Left ventricle myocardium inferior (tissue), 1 donor: ENCODE data around the gene ANK3. TPM values are rescaled to one million over a fixed set of nuclear protein-coding genes. Genes with fewer than 3 reads are reported as not detected.
A peak's percentile ranks its signal among the peaks of the same experiment; 100 is the strongest.

Experiments used
- DNase-seq: peaks from one replicate; pipeline ENCODE4 v3.0.0-alpha.2; 2020
- H3K27ac ChIP-seq: fragments of 200-600 bp; replicated peaks from 2 replicates; pipeline ENCODE4 v1.8.0; 2021
- H3K27me3 ChIP-seq: fragments of 200-600 bp; 2 replicates; pipeline ENCODE4 v1.8.0; 2021; ENCODE audit warnings: low read depth
- H3K36me3 ChIP-seq: fragments of 200-600 bp; 2 replicates; pipeline ENCODE4 v1.8.0; 2021
- H3K4me1 ChIP-seq: fragments of 200-600 bp; 2 replicates; pipeline ENCODE4 v1.8.0; 2021
- H3K4me3 ChIP-seq: fragments of 200-600 bp; 2 replicates; pipeline ENCODE4 v1.8.0; 2021; ENCODE audit warnings: mild to moderate bottlenecking, moderate library complexity
- H3K9me3 ChIP-seq: fragments of 200-600 bp; replicated peaks from 2 replicates; pipeline ENCODE4 v1.8.0; 2021
- CTCF ChIP-seq: fragments of 200-600 bp; IDR thresholded peaks from 2 replicates; pipeline ENCODE4 v1.8.0; 2021; ENCODE audit warnings: antibody characterized with exemption, mild to moderate bottlenecking, borderline replicate concordance
- intact Hi-C: fragments of 100-400 bp; cut with micrococcal nuclease; formaldehyde crosslinking; loops from one replicate; pipeline ENCODE4 v1.11.0; 2022
- total RNA-seq: library from RNA; stranded (reverse); fragmentation: NEBNext Ultra II Directional; extraction: Animal tissue kit (Norgen Biotek cat#: 25700); gene quantifications from one replicate; pipeline ENCODE4 v1.2.1, GENCODE V29; 2021
- donor health status: DM: no; HTN: yes; CAD: no; lungs with severe emphysema.

The ANK3 gene
- total RNA-seq, 1 donor from 2014 or later: 179 TPM

GRCh38 chr10:60139290-60139689 is 250.4 kb downstream of the ANK3 start:
- H3K4me3 ChIP-seq: peak overlapping the region; percentile 53
- no peak for TF ChIP-seq CTCF
- DNase-seq: no peak
- H3K27ac ChIP-seq: peak overlapping the region; percentile 90
- H3K9me3 ChIP-seq: no peaks in the 10 kb centered on the region
- no peaks in the 10 kb centered on the region for H3K27me3 ChIP-seq
- peaks cover 40% of the 10 kb centered on the region for H3K4me1 ChIP-seq
- intact Hi-C loops: no loop called here
- H3K36me3 ChIP-seq: no peaks in the 10 kb centered on the region

- Histone ChIP-seq H3K36me3 (no peaks in the 10 kb centered on the region), H3K9me3 (no peaks in the 10 kb centered on the region), H3K4me1 (peaks cover 40% of the 10 kb centered on the region), H3K27me3 (no peaks in the 10 kb centered on the region), H3K4me3 (peak overlapping the region; percentile 53), H3K27ac (peak overlapping the region; percentile 90)
- DNase-seq: no peak
- intact Hi-C loops: no loop called here
- no peak for TF ChIP-seq CTCF
Observed at GRCh38 chr10:60138842-60139241, 250.8 kb downstream of the ANK3 start.

- peaks cover 3% of the 10 kb centered on the region for H3K36me3 ChIP-seq
- H3K27me3 ChIP-seq: no peaks in the 10 kb centered on the region
- H3K4me1 ChIP-seq: peaks cover 40% of the 10 kb centered on the region
- H3K4me3 ChIP-seq: no peak overlapping the region
- intact Hi-C loops: no loop called here
- H3K27ac ChIP-seq: no peak overlapping the region
- no peak for TF ChIP-seq CTCF
- H3K9me3 ChIP-seq: no peaks in the 10 kb centered on the region
- DNase-seq: no peak
Observed at GRCh38 chr10:60138026-60138425, 251.6 kb downstream of the ANK3 start.

GRCh38 chr10:60137292-60137992 is 252.2 kb downstream of the ANK3 start:
- Histone ChIP-seq H3K4me3 (no peak overlapping the region), H3K27me3 (no peaks in the 10 kb centered on the region), H3K4me1 (peaks cover 40% of the 10 kb centered on the region), H3K27ac (no peak overlapping the region), H3K9me3 (no peaks in the 10 kb centered on the region), H3K36me3 (peaks cover 3% of the 10 kb centered on the region)
- no peak for TF ChIP-seq CTCF
- DNase-seq: no peak
- intact Hi-C loops: no loop called here

GRCh38 chr10:60135020-60135419 is 254.7 kb downstream of the ANK3 start:
- intact Hi-C loops: no loop called here
- TF ChIP-seq CTCF: no peak
- H3K4me3 ChIP-seq: no peak overlapping the region

More at GRCh38 chr10:60135020-60135419, 254.7 kb downstream of the ANK3 start:
- no peak overlapping the region for H3K27ac ChIP-seq
- no peak for DNase-seq
- peaks cover 3% of the 10 kb centered on the region for H3K36me3 ChIP-seq
- H3K9me3 ChIP-seq: no peaks in the 10 kb centered on the region
- peaks cover 32% of the 10 kb centered on the region for H3K4me1 ChIP-seq
- H3K27me3 ChIP-seq: no peaks in the 10 kb centered on the region
